H1 (cell line): ENCODE data around the gene LAMA4. TPM values are rescaled to one million over a fixed set of nuclear protein-coding genes. Genes with fewer than 3 reads are reported as not detected.

Source experiments
- CBX8 ChIP-seq: fragments of 300-800, 300-1000 bp; sonication (generic); IDR thresholded peaks from 2 replicates; pipeline ENCODE4 v1.7.1; 2016; ENCODE audit warnings: low read depth, low read length, borderline replicate concordance
- CHD1 ChIP-seq: IDR thresholded peaks from 2 replicates; pipeline ENCODE4 v1.6.1; 2012; ENCODE audit warnings: low read depth, low read length, improper control_type of control experiment
- CHD7 ChIP-seq: fragments of 300-600 bp; sonication (generic); IDR thresholded peaks from 2 replicates; pipeline ENCODE4 v1.7.1; 2012; ENCODE audit warnings: low read length, moderate library complexity, mild to moderate bottlenecking, inconsistent platforms; ENCODE audit not compliant: insufficient replicate concordance
- HDAC2 ChIP-seq, 2 experiments: fragments of 300-600 bp in 1 of 2; sonication (generic) in 1 of 2; IDR thresholded peaks; 2 replicates each; pipeline ENCODE4 v1.6.1; 2011 to 2012; ENCODE audit warnings: low read depth in 2 of 2, low read length in 2 of 2, mild to moderate bottlenecking in 2 of 2, moderate library complexity in 2 of 2, borderline replicate concordance in 1 of 2, inconsistent platforms in 1 of 2
- JUN ChIP-seq: IDR thresholded peaks from 2 replicates; pipeline ENCODE4 v1.6.1; 2011; ENCODE audit warnings: low read depth, mild to moderate bottlenecking, improper control_type of control experiment, low read length
- MAFK ChIP-seq: IDR thresholded peaks from 2 replicates; pipeline ENCODE4 v1.6.1; 2012; ENCODE audit warnings: low read depth, mild to moderate bottlenecking, improper control_type of control experiment, low read length
- NANOG ChIP-seq: IDR thresholded peaks from 2 replicates; pipeline ENCODE4 v1.6.1; 2011; ENCODE audit warnings: low read length, low read depth, mild to moderate bottlenecking, inconsistent platforms; ENCODE audit not compliant: insufficient read depth, poor library complexity, severe bottlenecking
- RFX5 ChIP-seq: IDR thresholded peaks from 2 replicates; pipeline ENCODE4 v1.6.1; 2011; ENCODE audit warnings: low read depth, low read length, improper control_type of control experiment, borderline replicate concordance
- SAP30 ChIP-seq: fragments of 300-600 bp; sonication (generic); IDR thresholded peaks from 2 replicates; pipeline ENCODE4 v1.7.1; 2012; ENCODE audit warnings: low read length, moderate library complexity, mild to moderate bottlenecking, inconsistent platforms; ENCODE audit not compliant: insufficient read depth, insufficient replicate concordance
- SIX5 ChIP-seq: IDR thresholded peaks from 2 replicates; pipeline ENCODE4 v1.6.1; 2011; ENCODE audit warnings: mild to moderate bottlenecking, low read depth, low read length
- SP2 ChIP-seq: IDR thresholded peaks from 2 replicates; pipeline ENCODE4 v1.6.1; 2012; ENCODE audit warnings: mild to moderate bottlenecking, low read length, inconsistent platforms
- TAF1 ChIP-seq: IDR thresholded peaks from 2 replicates; pipeline ENCODE4 v1.6.1; 2011; ENCODE audit warnings: mild to moderate bottlenecking, low read depth, low read length
- polyA plus RNA-seq, 7 experiments: library from polyadenylated mRNA; depleted of rRNA in 3 of 7; stranded (reverse) in 5 of 7; unstranded in 2 of 7; fragments of >200 nt in 5 of 7; fragments of 200-250 nt in 2 of 7; gene quantifications; 1 replicate in 5 of 7; 2 replicates in 1 of 7; 4 replicates in 1 of 7; pipeline versions ENCODE4 v1.2.1 to v1.2.3, GENCODE V29; 2011 to 2013; ENCODE audit warnings: missing spikeins in 2 of 7, mixed read lengths in 2 of 7
- total RNA-seq: library from RNA; stranded (reverse); fragmentation: NEBNext Ultra II Directional; extraction: Animal tissue kit (Norgen Biotek cat#: 25700); gene quantifications from 2 replicates; pipeline ENCODE4 v1.2.1, GENCODE V29; 2021

Gene LAMA4
- total and polyA plus RNA-seq, 2 of the 8 experiments (the other 6 are each of a cell fraction or from before 2014, with no cell fraction given): 0.95 to 1.5 TPM

- no peak for TF ChIP-seq CHD7
- no peak for TF ChIP-seq RFX5
- TF ChIP-seq JUN: no peak
- no peak for TF ChIP-seq NANOG
- no peak for TF ChIP-seq HDAC2 (IDR thresholded peaks at IDR 0.05; ENCODE audit: borderline replicate concordance in 1 of 2, low read depth in 2 of 2, low read length in 2 of 2)
- no peak for TF ChIP-seq MAFK
- no peak for TF ChIP-seq CBX8
- no peak for TF ChIP-seq TAF1
- no peak for TF ChIP-seq SAP30
- TF ChIP-seq CHD1: no peak
- TF ChIP-seq SP2: no peak
- TF ChIP-seq SIX5: no peak
These were observed 61.2 kb downstream of the LAMA4 start (continued) for GRCh38 chr6:112193117-112193516.
